Fibroblast of skin of right quadriceps (primary cell): ENCODE results near the gene ZNF479.
"Not testable (repeated sequence)": the region's sequence is repeated elsewhere in the genome, so short reads cannot be mapped to it uniquely, and the experiment has no call there.

Experiments used
- DNase-seq: peaks from one replicate; pipeline ENCODE4 v3.0.0-alpha.2; 2013

The ZNF479 gene

GRCh38 chr7:57132336-57132735, at the start of gene ZNF479:
Gene ZNF479 (minus strand): TSS chr7:57132436. CDS start chr7:57132324, 112 bp downstream.
- DNase-seq: not testable (repeated sequence)

DNA sequence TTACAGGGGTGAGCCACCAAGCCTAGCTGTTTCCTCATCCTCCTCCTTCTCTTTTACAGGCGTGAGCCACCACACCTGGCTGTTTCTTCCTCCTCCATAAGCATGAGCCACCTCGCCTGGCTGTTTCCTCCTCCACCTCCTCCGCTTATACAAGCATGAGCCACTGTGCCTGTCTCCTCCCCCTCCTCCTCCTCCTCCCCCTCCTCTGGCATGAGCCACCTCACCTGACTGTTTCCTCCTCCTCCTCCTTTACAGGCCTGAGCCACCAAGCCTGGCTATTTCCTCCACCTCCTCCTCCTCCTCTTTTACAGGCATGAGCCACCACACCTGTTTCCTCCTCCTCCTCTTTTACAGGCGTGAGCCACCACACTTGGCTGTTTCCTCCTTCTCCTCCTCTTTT, 49.8 kb upstream of the ZNF479 start:
- no peak for DNase-seq

GRCh38 chr7:57181281-57181680, 49.0 kb upstream of the ZNF479 start:
- no peak for DNase-seq

- no peak for DNase-seq
Measured at GRCh38 chr7:57179776-57180415, 47.7 kb upstream of the ZNF479 start.

GRCh38 chr7:57178768-57179139, 46.5 kb upstream of the ZNF479 start:
- no peak for DNase-seq

DNA sequence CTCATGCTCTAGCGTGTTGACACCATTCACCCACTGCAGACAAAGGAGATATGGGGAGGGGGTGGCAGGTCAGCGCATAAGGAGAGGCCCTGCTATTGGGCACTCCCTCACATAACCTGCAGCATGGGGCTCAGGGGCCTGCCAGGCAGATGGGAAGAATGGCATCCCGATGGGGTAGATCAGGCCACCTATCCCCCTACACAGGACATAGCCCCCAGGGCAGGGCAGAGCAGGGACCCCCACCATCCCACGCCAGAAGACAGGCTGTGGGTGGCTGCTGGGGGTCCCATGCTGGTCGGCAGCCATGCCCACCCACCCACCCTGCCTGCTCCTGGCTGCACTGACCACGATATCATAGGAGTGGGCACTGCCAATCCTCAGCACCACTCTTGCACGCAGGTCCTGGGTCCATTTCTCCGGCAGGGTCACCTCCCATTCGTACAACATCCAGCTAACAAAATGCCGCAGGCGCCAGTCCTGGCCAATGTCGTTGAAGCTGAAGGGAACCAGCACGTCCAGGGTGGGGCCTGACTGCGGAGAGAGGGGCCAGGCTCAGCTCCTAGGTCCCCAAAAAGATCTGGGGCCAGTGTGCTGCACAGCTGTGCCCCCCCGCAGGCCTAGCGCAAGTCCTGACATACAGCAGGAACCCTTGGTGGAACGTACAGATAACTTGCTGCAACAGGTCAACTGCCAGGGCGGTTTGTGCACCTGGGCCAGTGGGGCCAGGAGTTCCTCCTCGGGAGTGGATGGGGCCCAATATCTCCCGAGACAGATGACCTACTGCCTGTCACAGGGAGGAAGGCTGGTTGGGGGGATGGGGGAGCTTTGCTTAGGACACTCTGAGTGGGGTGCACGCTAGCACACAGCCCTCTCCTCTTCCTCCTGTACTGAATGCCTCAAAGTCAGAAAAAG, 45.9 kb upstream of the ZNF479 start:
- DNase-seq: no peak

- DNase-seq: no peak
Measured at GRCh38 chr7:57176928-57177635, 44.8 kb upstream of the ZNF479 start.

- DNase-seq: no peak
Measured at GRCh38 chr7:57165285-57165899, 33.2 kb upstream of the ZNF479 start.

DNA sequence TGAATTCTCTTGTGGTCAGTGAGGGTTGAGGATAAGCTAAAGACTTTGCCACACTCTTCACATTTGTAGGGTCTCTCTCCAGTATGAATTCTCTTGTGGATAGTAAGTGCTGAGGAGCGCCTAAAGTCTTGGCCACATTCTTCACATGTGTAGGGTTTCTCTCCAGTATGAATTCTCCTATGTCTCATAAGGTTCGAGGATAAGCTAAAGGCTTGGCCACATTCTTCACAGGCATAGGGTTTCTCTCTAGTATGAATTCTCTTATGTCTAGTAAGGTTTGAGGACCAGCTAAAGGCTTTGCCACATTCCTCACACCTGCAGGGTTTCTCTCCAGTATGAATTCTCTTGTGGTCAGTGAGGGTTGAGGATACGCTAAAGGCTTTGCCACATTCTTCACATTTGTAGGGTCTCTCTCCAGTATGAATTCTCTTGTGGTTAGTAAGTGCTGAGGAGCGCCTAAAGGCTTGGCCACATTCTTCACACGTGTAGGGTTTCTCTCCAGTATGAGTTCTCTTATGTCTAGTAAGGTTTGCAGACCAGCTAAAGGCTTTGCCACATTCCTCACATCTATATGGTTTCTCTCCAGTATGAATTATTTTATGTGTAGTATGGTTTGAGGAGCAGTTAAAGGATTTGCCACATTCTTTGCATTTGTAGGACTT, 12.0 kb downstream of the ZNF479 start:
- DNase-seq: not testable (repeated sequence)
